NCI-H345 treated with DMSO at 0.1 percent for 48 hours (cell line): Measurements from ENCODE around the gene FZD2.
"Not testable (repeated sequence)": the region's sequence is repeated elsewhere in the genome, so short reads cannot be mapped to it uniquely, and the experiment has no call there.

ENCODE experiments used
- DNase-seq: peaks from one replicate; lab custom pipeline; 2025; ENCODE audit not compliant: unreplicated experiment; lab: John Stamatoyannopoulos, UW

FZD2 gene

GRCh38 chr17:44575403-44575802 lies 18.1 kb downstream of the FZD2 start:
- no peak for DNase-seq

- no peak for DNase-seq
Observed at GRCh38 chr17:44578947-44579346, 21.7 kb downstream of the FZD2 start.

GRCh38 chr17:44581868-44582267 lies 24.6 kb downstream of the FZD2 start:
- no peak for DNase-seq

GRCh38 chr17:44584443-44584842 lies 27.2 kb downstream of the FZD2 start:
- no peak for DNase-seq

- no peak for DNase-seq
Observed at GRCh38 chr17:44585315-44585714, 28.0 kb downstream of the FZD2 start.

- DNase-seq: no peak
Observed at GRCh38 chr17:44587339-44587738, 30.1 kb downstream of the FZD2 start.

GRCh38 chr17:44589316-44590071 lies 32.2 kb downstream of the FZD2 start:
- DNase-seq: no peak

- not testable (repeated sequence) for DNase-seq
Observed at GRCh38 chr17:44590072-44590462, 32.8 kb downstream of the FZD2 start.

GRCh38 chr17:44590762-44591161 lies 33.5 kb downstream of the FZD2 start:
- DNase-seq: not testable (repeated sequence)

- no peak for DNase-seq
Observed at GRCh38 chr17:44591206-44591605, 33.9 kb downstream of the FZD2 start.

GRCh38 chr17:44593156-44593555 lies 35.9 kb downstream of the FZD2 start:
- DNase-seq: no peak

GRCh38 chr17:44595216-44595775 lies 38.0 kb downstream of the FZD2 start:
- DNase-seq: no peak

GRCh38 chr17:44598329-44598728 lies 41.0 kb downstream of the FZD2 start:
- no peak for DNase-seq

GRCh38 chr17:44598932-44599297 lies 41.6 kb downstream of the FZD2 start:
- no peak for DNase-seq

GRCh38 chr17:44599298-44600175 lies 42.3 kb downstream of the FZD2 start:
- DNase-seq: no peak

GRCh38 chr17:44601539-44601938 lies 44.3 kb downstream of the FZD2 start:
- no peak for DNase-seq

GRCh38 chr17:44601973-44602372 lies 44.7 kb downstream of the FZD2 start:
- DNase-seq: no peak

GRCh38 chr17:44602390-44602789 lies 45.1 kb downstream of the FZD2 start:
- DNase-seq: no peak

GRCh38 chr17:44602970-44603369 lies 45.7 kb downstream of the FZD2 start:
- DNase-seq: no peak

GRCh38 chr17:44604116-44604761 lies 47.0 kb downstream of the FZD2 start:
- no peak for DNase-seq

GRCh38 chr17:44604768-44605485 lies 47.6 kb downstream of the FZD2 start:
- no peak for DNase-seq
